HepG2 (cell line): ENCODE measurements around the gene UTP4. TPM values are rescaled to one million over a fixed set of nuclear protein-coding genes. Genes with fewer than 3 reads are reported as not detected.

Source experiments
- NAIF1 ChIP-seq: sonication (generic); formaldehyde crosslinking; IDR thresholded peaks from 2 replicates; pipeline ENCODE4 v1.5.0; 2020; ENCODE audit warnings: mild to moderate bottlenecking, missing genetic modification reagents, borderline replicate concordance
- PHF8 ChIP-seq: sonication (generic); formaldehyde crosslinking; IDR thresholded peaks from 2 replicates; pipeline ENCODE4 v1.5.0; 2020; ENCODE audit warnings: missing genetic modification reagents
- polyA plus RNA-seq, 8 experiments: library from polyadenylated mRNA; depleted of rRNA in 3 of 8; stranded (reverse) in 7 of 8; unstranded in 1 of 8; fragments of >200 nt; fragmentation: Illumina TruSeq in 4 of 8; extraction: Trizol in 4 of 8; gene quantifications; 2 replicates each; pipeline versions ENCODE4 v1.2.1 to v1.2.3, GENCODE V29; 2011 to 2016; ENCODE audit warnings: low read depth in 4 of 8, missing spikeins in 1 of 8, mixed read lengths in 1 of 8; ENCODE audit not compliant: insufficient read depth in 1 of 8
- total RNA-seq, 5 experiments: library from RNA; depleted of rRNA; stranded (reverse); fragments of >200 nt; fragmentation: Illumina TruSeq; extraction: Trizol; gene quantifications; 2 replicates each; pipeline ENCODE4 v1.2.3, GENCODE V29; 2016; ENCODE audit warnings: low read depth in 1 of 5
- TF ChIP-seq, protein P1 (sequence below), 2 experiments: sonication (generic) in 1 of 2; formaldehyde crosslinking in 1 of 2; IDR thresholded peaks; 2 replicates each; pipeline versions ENCODE4 v1.5.1 to v1.6.1; 2011 to 2020; ENCODE audit warnings: borderline replicate concordance in 1 of 2, low read depth in 1 of 2, low read length in 1 of 2, mild to moderate bottlenecking in 1 of 2, missing genetic modification reagents in 1 of 2, moderate library complexity in 1 of 2
- TF ChIP-seq, protein P2 (sequence below): sonication (generic); formaldehyde crosslinking; IDR thresholded peaks from 2 replicates; pipeline ENCODE4 v1.9.0; 2021; ENCODE audit warnings: mild to moderate bottlenecking, missing genetic modification reagents
- TF ChIP-seq, protein P3 (sequence below): IDR thresholded peaks from 2 replicates; pipeline ENCODE4 v1.6.1; 2018; ENCODE audit warnings: missing genetic modification reagents, mild to moderate bottlenecking, missing compliant biosample characterization
- TF ChIP-seq, protein P4 (sequence below): IDR thresholded peaks from 2 replicates; pipeline ENCODE4 v1.6.1; 2018; ENCODE audit warnings: missing genetic modification reagents
- TF ChIP-seq, protein P5 (sequence below): fragments of 450-650 bp; IDR thresholded peaks from 2 replicates; pipeline ENCODE4 v1.6.1; 2017
- TF ChIP-seq, protein P6 (sequence below): sonication (generic); formaldehyde crosslinking; IDR thresholded peaks from 2 replicates; pipeline ENCODE4 v1.4.0; 2020; ENCODE audit warnings: missing genetic modification reagents, borderline replicate concordance

UTP4 gene
- total and polyA plus RNA-seq, 2 of the 13 experiments (the other 11 are each of a cell fraction or from before 2014, with no cell fraction given): 30.0 to 85.8 TPM

DNA sequence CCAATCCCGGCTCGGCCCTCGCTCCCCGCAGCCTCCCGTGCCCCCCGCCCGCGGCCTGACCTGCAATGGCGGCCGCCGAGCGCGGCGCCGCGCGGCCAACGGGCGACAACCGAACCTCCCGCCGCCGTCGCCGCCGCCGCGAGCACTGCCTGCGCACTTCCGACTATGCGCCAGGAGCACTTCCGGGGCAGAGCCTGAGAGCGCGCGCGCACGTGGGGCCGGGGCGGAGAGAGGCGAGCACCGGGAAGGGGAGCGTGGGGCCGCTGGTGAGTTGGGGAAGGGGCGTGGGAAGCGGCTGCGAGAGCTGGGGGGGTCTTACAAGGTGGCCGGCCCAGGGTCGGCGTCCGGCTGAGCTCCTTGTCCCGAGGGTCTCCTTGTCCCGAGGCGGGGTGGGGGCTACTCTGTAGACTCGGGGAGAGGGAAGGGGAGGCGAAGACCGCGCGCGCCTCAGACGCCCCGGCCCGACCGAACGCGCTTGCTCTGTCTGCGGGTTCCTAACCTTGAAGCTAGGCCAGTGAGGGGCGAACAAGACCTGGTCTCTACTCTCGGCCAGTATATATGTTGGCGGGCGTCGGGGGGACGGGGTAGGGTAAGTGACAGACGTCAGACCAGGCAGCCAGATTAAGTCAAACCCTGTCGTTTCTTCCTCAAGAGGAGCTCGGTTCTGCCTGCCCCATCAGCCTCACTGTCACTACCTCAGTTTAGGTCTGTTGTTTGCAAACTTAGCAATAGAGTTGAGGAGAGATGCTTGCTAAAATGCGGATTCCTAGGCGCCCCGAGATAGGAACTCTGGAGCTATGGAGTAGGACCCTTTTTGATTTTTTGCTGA is at the start of gene UTP4, which contains the start of gene CHTF8 (continued):
- TF ChIP-seq, protein P1, sequence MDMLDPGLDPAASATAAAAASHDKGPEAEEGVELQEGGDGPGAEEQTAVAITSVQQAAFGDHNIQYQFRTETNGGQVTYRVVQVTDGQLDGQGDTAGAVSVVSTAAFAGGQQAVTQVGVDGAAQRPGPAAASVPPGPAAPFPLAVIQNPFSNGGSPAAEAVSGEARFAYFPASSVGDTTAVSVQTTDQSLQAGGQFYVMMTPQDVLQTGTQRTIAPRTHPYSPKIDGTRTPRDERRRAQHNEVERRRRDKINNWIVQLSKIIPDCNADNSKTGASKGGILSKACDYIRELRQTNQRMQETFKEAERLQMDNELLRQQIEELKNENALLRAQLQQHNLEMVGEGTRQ (IDR thresholded peaks at IDR 0.05; ENCODE audit: low read depth, low read length): no peak
- TF ChIP-seq, protein P1 (CRISPR knock-in tag; IDR thresholded peaks at IDR 0.05; ENCODE audit: borderline replicate concordance): no peak
- TF ChIP-seq, protein P2, sequence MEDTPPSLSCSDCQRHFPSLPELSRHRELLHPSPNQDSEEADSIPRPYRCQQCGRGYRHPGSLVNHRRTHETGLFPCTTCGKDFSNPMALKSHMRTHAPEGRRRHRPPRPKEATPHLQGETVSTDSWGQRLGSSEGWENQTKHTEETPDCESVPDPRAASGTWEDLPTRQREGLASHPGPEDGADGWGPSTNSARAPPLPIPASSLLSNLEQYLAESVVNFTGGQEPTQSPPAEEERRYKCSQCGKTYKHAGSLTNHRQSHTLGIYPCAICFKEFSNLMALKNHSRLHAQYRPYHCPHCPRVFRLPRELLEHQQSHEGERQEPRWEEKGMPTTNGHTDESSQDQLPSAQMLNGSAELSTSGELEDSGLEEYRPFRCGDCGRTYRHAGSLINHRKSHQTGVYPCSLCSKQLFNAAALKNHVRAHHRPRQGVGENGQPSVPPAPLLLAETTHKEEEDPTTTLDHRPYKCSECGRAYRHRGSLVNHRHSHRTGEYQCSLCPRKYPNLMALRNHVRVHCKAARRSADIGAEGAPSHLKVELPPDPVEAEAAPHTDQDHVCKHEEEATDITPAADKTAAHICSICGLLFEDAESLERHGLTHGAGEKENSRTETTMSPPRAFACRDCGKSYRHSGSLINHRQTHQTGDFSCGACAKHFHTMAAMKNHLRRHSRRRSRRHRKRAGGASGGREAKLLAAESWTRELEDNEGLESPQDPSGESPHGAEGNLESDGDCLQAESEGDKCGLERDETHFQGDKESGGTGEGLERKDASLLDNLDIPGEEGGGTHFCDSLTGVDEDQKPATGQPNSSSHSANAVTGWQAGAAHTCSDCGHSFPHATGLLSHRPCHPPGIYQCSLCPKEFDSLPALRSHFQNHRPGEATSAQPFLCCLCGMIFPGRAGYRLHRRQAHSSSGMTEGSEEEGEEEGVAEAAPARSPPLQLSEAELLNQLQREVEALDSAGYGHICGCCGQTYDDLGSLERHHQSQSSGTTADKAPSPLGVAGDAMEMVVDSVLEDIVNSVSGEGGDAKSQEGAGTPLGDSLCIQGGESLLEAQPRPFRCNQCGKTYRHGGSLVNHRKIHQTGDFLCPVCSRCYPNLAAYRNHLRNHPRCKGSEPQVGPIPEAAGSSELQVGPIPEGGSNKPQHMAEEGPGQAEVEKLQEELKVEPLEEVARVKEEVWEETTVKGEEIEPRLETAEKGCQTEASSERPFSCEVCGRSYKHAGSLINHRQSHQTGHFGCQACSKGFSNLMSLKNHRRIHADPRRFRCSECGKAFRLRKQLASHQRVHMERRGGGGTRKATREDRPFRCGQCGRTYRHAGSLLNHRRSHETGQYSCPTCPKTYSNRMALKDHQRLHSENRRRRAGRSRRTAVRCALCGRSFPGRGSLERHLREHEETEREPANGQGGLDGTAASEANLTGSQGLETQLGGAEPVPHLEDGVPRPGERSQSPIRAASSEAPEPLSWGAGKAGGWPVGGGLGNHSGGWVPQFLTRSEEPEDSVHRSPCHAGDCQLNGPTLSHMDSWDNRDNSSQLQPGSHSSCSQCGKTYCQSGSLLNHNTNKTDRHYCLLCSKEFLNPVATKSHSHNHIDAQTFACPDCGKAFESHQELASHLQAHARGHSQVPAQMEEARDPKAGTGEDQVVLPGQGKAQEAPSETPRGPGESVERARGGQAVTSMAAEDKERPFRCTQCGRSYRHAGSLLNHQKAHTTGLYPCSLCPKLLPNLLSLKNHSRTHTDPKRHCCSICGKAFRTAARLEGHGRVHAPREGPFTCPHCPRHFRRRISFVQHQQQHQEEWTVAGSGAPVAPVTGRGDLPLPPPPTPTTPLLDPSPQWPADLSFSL (CRISPR knock-in tag): no peak
- TF ChIP-seq, protein P3, sequence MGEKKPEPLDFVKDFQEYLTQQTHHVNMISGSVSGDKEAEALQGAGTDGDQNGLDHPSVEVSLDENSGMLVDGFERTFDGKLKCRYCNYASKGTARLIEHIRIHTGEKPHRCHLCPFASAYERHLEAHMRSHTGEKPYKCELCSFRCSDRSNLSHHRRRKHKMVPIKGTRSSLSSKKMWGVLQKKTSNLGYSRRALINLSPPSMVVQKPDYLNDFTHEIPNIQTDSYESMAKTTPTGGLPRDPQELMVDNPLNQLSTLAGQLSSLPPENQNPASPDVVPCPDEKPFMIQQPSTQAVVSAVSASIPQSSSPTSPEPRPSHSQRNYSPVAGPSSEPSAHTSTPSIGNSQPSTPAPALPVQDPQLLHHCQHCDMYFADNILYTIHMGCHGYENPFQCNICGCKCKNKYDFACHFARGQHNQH: no peak
- TF ChIP-seq, protein P4, sequence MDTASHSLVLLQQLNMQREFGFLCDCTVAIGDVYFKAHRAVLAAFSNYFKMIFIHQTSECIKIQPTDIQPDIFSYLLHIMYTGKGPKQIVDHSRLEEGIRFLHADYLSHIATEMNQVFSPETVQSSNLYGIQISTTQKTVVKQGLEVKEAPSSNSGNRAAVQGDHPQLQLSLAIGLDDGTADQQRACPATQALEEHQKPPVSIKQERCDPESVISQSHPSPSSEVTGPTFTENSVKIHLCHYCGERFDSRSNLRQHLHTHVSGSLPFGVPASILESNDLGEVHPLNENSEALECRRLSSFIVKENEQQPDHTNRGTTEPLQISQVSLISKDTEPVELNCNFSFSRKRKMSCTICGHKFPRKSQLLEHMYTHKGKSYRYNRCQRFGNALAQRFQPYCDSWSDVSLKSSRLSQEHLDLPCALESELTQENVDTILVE: peak; percentile 85; the same call in 1 of the 2 replicates
- peak; percentile 91 for TF ChIP-seq PHF8 (CRISPR knock-in tag)
- TF ChIP-seq, protein P5, sequence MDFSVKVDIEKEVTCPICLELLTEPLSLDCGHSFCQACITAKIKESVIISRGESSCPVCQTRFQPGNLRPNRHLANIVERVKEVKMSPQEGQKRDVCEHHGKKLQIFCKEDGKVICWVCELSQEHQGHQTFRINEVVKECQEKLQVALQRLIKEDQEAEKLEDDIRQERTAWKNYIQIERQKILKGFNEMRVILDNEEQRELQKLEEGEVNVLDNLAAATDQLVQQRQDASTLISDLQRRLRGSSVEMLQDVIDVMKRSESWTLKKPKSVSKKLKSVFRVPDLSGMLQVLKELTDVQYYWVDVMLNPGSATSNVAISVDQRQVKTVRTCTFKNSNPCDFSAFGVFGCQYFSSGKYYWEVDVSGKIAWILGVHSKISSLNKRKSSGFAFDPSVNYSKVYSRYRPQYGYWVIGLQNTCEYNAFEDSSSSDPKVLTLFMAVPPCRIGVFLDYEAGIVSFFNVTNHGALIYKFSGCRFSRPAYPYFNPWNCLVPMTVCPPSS: no peak
- no peak for TF ChIP-seq NAIF1
- TF ChIP-seq, protein P6, sequence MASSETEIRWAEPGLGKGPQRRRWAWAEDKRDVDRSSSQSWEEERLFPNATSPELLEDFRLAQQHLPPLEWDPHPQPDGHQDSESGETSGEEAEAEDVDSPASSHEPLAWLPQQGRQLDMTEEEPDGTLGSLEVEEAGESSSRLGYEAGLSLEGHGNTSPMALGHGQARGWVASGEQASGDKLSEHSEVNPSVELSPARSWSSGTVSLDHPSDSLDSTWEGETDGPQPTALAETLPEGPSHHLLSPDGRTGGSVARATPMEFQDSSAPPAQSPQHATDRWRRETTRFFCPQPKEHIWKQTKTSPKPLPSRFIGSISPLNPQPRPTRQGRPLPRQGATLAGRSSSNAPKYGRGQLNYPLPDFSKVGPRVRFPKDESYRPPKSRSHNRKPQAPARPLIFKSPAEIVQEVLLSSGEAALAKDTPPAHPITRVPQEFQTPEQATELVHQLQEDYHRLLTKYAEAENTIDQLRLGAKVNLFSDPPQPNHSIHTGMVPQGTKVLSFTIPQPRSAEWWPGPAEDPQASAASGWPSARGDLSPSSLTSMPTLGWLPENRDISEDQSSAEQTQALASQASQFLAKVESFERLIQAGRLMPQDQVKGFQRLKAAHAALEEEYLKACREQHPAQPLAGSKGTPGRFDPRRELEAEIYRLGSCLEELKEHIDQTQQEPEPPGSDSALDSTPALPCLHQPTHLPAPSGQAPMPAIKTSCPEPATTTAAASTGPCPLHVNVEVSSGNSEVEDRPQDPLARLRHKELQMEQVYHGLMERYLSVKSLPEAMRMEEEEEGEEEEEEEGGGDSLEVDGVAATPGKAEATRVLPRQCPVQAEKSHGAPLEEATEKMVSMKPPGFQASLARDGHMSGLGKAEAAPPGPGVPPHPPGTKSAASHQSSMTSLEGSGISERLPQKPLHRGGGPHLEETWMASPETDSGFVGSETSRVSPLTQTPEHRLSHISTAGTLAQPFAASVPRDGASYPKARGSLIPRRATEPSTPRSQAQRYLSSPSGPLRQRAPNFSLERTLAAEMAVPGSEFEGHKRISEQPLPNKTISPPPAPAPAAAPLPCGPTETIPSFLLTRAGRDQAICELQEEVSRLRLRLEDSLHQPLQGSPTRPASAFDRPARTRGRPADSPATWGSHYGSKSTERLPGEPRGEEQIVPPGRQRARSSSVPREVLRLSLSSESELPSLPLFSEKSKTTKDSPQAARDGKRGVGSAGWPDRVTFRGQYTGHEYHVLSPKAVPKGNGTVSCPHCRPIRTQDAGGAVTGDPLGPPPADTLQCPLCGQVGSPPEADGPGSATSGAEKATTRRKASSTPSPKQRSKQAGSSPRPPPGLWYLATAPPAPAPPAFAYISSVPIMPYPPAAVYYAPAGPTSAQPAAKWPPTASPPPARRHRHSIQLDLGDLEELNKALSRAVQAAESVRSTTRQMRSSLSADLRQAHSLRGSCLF: 0 out of 2 replicates have a peak, but pooled peaks have one; percentile 39
